ENCODE measurements around the gene USP16. TPM values are rescaled to one million over a fixed set of nuclear protein-coding genes. Genes with fewer than 3 reads are reported as not detected.

USP16 gene
- total and polyA plus RNA-seq, 2 of the 13 experiments (the other 11 are each of a cell fraction or from before 2014, with no cell fraction given), result 16.5 to 46.9 TPM

GRCh38 chr21:29073222-29074006, 48.9 kb downstream of the USP16 start, which contains the start of gene CCT8 (continued):
- TF ChIP-seq ZXDC (CRISPR knock-in tag; IDR thresholded peaks at IDR 0.05), result no peak
- TF ChIP-seq DDIT3 (CRISPR knock-in tag; IDR thresholded peaks at IDR 0.05), result no peak
- TF ChIP-seq ZNF138 (CRISPR knock-in tag; IDR thresholded peaks at IDR 0.05; ENCODE audit: low read depth), result peak; percentile 41
- TF ChIP-seq POLR2A (IDR thresholded peaks at IDR 0.05; ENCODE audit: insufficient read depth in 1 of 2, low read depth in 2 of 2, low read length in 2 of 2), result peak; percentile 95 to 97
- no peak for TF ChIP-seq SRSF9 (IDR thresholded peaks at IDR 0.05; ENCODE audit: borderline replicate concordance, insufficient read depth, low read depth, low read length, poor library complexity, severe bottlenecking)
- TF ChIP-seq AGO1 (IDR thresholded peaks at IDR 0.05; ENCODE audit: low read depth, low read length, poor library complexity, severe bottlenecking), result no peak
- TF ChIP-seq SP2 (CRISPR knock-in tag; IDR thresholded peaks at IDR 0.05), result peak; percentile 59
- peak; percentile 73; the same call in 1 of the 2 replicates for TF ChIP-seq GLI4 (CRISPR knock-in tag; IDR thresholded peaks at IDR 0.05; ENCODE audit: borderline replicate concordance)
- TF ChIP-seq ZNF484 (CRISPR knock-in tag; IDR thresholded peaks at IDR 0.05; ENCODE audit: borderline replicate concordance, low read depth), result 0 out of 2 replicates have a peak, but pooled peaks have one; percentile 68
- TF ChIP-seq ISL2 (CRISPR knock-in tag; IDR thresholded peaks at IDR 0.05), result no peak
- peak; percentile 74; the same call in 1 of the 2 replicates for TF ChIP-seq POGK (CRISPR knock-in tag; conservative IDR thresholded peaks at IDR 0.05)
- peak; percentile 79; the same call in 1 of the 2 replicates for TF ChIP-seq SP4 (CRISPR knock-in tag; IDR thresholded peaks at IDR 0.05)
- TF ChIP-seq, protein P1, sequence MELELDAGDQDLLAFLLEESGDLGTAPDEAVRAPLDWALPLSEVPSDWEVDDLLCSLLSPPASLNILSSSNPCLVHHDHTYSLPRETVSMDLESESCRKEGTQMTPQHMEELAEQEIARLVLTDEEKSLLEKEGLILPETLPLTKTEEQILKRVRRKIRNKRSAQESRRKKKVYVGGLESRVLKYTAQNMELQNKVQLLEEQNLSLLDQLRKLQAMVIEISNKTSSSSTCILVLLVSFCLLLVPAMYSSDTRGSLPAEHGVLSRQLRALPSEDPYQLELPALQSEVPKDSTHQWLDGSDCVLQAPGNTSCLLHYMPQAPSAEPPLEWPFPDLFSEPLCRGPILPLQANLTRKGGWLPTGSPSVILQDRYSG (CRISPR knock-in tag; IDR thresholded peaks at IDR 0.05), result no peak
- no peak for TF ChIP-seq ZNF431 (CRISPR knock-in tag; IDR thresholded peaks at IDR 0.05; ENCODE audit: borderline replicate concordance, low read depth)
- TF ChIP-seq ZFP90 (CRISPR knock-in tag; IDR thresholded peaks at IDR 0.05; ENCODE audit: borderline replicate concordance), result peak; percentile 93; the same call in 1 of the 2 replicates
- TF ChIP-seq NR3C1 (CRISPR knock-in tag; IDR thresholded peaks at IDR 0.05), result no peak
- no peak for TF ChIP-seq MZF1 (CRISPR knock-in tag; IDR thresholded peaks at IDR 0.05; ENCODE audit: borderline replicate concordance)
- TF ChIP-seq ZNF563 (CRISPR knock-in tag; IDR thresholded peaks at IDR 0.05), result peak; percentile 76; the same call in 1 of the 2 replicates
- no peak for TF ChIP-seq HOXA9 (CRISPR knock-in tag; IDR thresholded peaks at IDR 0.05; ENCODE audit: borderline replicate concordance)
- peak; percentile 71 for TF ChIP-seq ZNF768 (CRISPR knock-in tag; IDR thresholded peaks at IDR 0.05)
- no peak for TF ChIP-seq ZFP36L1 (CRISPR knock-in tag; IDR thresholded peaks at IDR 0.05)
- TF ChIP-seq TEAD2 (CRISPR knock-in tag; IDR thresholded peaks at IDR 0.05), result no peak
- no peak for TF ChIP-seq ZNF75D (CRISPR knock-in tag; IDR thresholded peaks at IDR 0.05; ENCODE audit: borderline replicate concordance)
- no peak for TF ChIP-seq ZBTB7A (CRISPR knock-in tag; IDR thresholded peaks at IDR 0.05)

Measured in HepG2 (cell line).